PC-9 (cell line): ENCODE measurements around the gene SUMO2. TPM values are rescaled to one million over a fixed set of nuclear protein-coding genes. Genes with fewer than 3 reads are reported as not detected.

ENCODE experiments used
- BruUV-seq: library from RNA; stranded (reverse); fragments of 400-500 nt; replicated peaks from 2 replicates; lab custom pipeline; 2021; lab: Mats Ljungman, UMichigan
- CTCF ChIA-PET: fragments of 300-600 bp; sonication (Branson Sonifier 250); formaldehyde crosslinking; loops from one replicate; lab custom pipeline; 2022; ENCODE audit warnings: antibody characterized with exemption; lab: Charles Lee
- POLR2A ChIA-PET: fragments of 300-600 bp; sonication (Branson Sonifier 250); formaldehyde crosslinking; loops from one replicate; lab custom pipeline; 2022; ENCODE audit warnings: antibody characterized with exemption; ENCODE audit not compliant: unreplicated experiment; lab: Charles Lee
- DNase-seq, 2 experiments: peaks; one replicate each; pipeline versions ENCODE4 v3.0.0 to v3.0.0-alpha.2; 2015 to 2022; ENCODE audit warnings: mixed read lengths in 1 of 2
- H2AFZ ChIP-seq: fragments of 200-600 bp; sonication (generic); 2 replicates; pipeline ENCODE4 v1.8.1; 2017; ENCODE audit warnings: antibody characterized with exemption
- H3F3A ChIP-seq: fragments of 200-600 bp; sonication (generic); 2 replicates; pipeline ENCODE4 v1.8.1; 2017; ENCODE audit warnings: antibody characterized with exemption, mild to moderate bottlenecking, low read depth; ENCODE audit not compliant: insufficient read depth
- H3K27ac ChIP-seq: fragments of 200-600 bp; sonication (generic); 2 replicates; pipeline ENCODE4 v1.6.1; 2016; ENCODE audit warnings: mixed run types
- H3K27me3 ChIP-seq: fragments of 200-600 bp; sonication (generic); 2 replicates; pipeline ENCODE4 v1.6.1; 2016; ENCODE audit warnings: low read depth, mixed run types; ENCODE audit not compliant: insufficient read depth
- H3K36me3 ChIP-seq: fragments of 200-600 bp; sonication (generic); 2 replicates; pipeline ENCODE4 v1.6.1; 2016; ENCODE audit warnings: low read depth, mixed run types
- H3K4me1 ChIP-seq: fragments of 200-600 bp; sonication (generic); replicated peaks from 2 replicates; pipeline ENCODE4 v1.6.1; 2016; ENCODE audit warnings: mixed run types; ENCODE audit not compliant: insufficient read depth
- H3K4me2 ChIP-seq: fragments of 200-600 bp; sonication (generic); 2 replicates; pipeline ENCODE4 v1.6.1; 2017; ENCODE audit warnings: mixed run types
- H3K4me3 ChIP-seq: fragments of 200-600 bp; sonication (generic); 2 replicates; pipeline ENCODE4 v1.6.1; 2016; ENCODE audit warnings: mixed run types
- H3K79me2 ChIP-seq: fragments of 200-600 bp; sonication (generic); 2 replicates; pipeline ENCODE4 v1.6.1; 2017; ENCODE audit warnings: low read depth, mixed run types
- H3K9me2 ChIP-seq: fragments of 200-600 bp; sonication (generic); 2 replicates; pipeline ENCODE4 v1.8.1; 2017; ENCODE audit warnings: mild to moderate bottlenecking; ENCODE audit not compliant: insufficient read depth
- H3K9me3 ChIP-seq: fragments of 200-600 bp; sonication (generic); 2 replicates; pipeline ENCODE4 v1.8.1; 2016; ENCODE audit warnings: low read depth; ENCODE audit not compliant: insufficient read depth
- H4K20me1 ChIP-seq: fragments of 200-600 bp; sonication (generic); 2 replicates; pipeline ENCODE4 v1.8.1; 2017; ENCODE audit not compliant: insufficient read depth
- EZH2 ChIP-seq: fragments of 200-600 bp; sonication (generic); IDR thresholded peaks from 2 replicates; pipeline ENCODE4 v1.8.0; 2017; ENCODE audit warnings: antibody characterized with exemption, low read depth
- intact Hi-C: fragments of 100-400 bp; cut with micrococcal nuclease; formaldehyde crosslinking; loops from one replicate; pipeline ENCODE4 v1.10.0; 2022; ENCODE audit not compliant: unreplicated experiment
- total RNA-seq: library from RNA; stranded (reverse); gene quantifications from 2 replicates; pipeline ENCODE4 v1.2.3, GENCODE V29; 2021
- TF ChIP-seq, protein P1 (sequence below): fragments of 200-600 bp; sonication (generic); conservative IDR thresholded peaks from 2 replicates; pipeline ENCODE4 v1.6.1; 2017; ENCODE audit warnings: mixed run types, antibody characterized with exemption, mild to moderate bottlenecking, moderate library complexity

SUMO2 gene
- total RNA-seq, 1 experiment from 2014 or later, result 486 TPM

DNA sequence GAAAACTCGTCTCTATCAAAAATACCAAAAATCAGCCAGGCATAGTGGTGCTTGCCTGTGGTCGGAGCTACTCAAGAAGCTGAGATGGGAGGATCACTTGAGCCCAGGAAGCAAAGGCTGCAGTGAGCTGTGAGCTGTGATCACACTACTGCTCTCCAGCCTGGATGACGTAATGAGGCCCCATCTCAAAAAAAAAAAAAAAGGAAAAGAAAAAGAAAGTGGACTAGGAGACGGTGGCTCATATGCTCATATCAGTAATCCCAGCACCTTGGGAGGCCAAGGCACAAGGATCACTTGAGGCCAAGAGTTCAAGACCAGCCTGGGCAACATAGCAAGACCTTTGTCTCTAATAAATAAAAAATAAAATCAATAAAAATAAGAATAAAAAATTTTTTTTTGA is 8.8 kb upstream of the SUMO2 start:
- H3F3A ChIP-seq, result peaks cover 25% of the 10 kb centered on the region; the same call in 1 of the 2 replicates
- H3K79me2 ChIP-seq, result no peaks in the 10 kb centered on the region
- H3K27me3 ChIP-seq, result no peaks in the 10 kb centered on the region
- no peaks in the 10 kb centered on the region for H3K36me3 ChIP-seq
- no peak for DNase-seq
- TF ChIP-seq, protein P1, sequence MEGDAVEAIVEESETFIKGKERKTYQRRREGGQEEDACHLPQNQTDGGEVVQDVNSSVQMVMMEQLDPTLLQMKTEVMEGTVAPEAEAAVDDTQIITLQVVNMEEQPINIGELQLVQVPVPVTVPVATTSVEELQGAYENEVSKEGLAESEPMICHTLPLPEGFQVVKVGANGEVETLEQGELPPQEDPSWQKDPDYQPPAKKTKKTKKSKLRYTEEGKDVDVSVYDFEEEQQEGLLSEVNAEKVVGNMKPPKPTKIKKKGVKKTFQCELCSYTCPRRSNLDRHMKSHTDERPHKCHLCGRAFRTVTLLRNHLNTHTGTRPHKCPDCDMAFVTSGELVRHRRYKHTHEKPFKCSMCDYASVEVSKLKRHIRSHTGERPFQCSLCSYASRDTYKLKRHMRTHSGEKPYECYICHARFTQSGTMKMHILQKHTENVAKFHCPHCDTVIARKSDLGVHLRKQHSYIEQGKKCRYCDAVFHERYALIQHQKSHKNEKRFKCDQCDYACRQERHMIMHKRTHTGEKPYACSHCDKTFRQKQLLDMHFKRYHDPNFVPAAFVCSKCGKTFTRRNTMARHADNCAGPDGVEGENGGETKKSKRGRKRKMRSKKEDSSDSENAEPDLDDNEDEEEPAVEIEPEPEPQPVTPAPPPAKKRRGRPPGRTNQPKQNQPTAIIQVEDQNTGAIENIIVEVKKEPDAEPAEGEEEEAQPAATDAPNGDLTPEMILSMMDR, result no peak
- TF ChIP-seq EZH2, result no peak
- no peak overlapping the region for H3K4me3 ChIP-seq
- no peak overlapping the region for H2AFZ ChIP-seq
- no TSS peak for BruUV-seq
- ChIA-PET POLR2A (no interaction called here), CTCF (interaction anchor here (0.5 to 0.6 kb wide), 2 partner anchors 13 to 42 kb away, joined by 4 to 8 read pairs; no protein-coding TSS in a partner anchor)
- H3K4me2 ChIP-seq, result no peak overlapping the region
- H3K9me2 ChIP-seq, result no peaks in the 10 kb centered on the region
- H4K20me1 ChIP-seq, result no peaks in the 10 kb centered on the region
- no peaks in the 10 kb centered on the region for H3K9me3 ChIP-seq
- H3K27ac ChIP-seq, result no peak overlapping the region
- peaks cover 15% of the 10 kb centered on the region for H3K4me1 ChIP-seq
- intact Hi-C loops, result no loop called here

DNA sequence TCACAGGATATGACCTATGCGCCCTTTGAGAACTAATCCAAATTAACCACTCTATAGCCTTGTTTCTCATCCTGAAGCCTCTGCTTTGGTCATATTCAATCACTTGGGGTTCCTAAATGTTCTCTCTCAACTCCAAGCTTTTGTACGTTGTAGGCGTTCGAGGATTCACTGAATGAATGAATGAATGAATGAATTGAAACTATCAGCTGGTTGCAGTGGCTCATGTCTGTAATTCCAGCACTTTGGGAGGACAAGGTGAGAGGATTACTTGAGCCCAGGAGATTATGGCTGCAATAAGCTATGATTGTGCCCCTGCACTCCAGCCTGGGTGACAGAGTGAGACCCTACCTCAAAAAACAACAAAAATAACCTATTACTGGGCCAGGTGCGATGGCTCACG is 5.9 kb upstream of the SUMO2 start:
- Histone ChIP-seq H3K4me1 (peaks cover 11% of the 10 kb centered on the region), H2AFZ (no peak overlapping the region), H3K79me2 (no peaks in the 10 kb centered on the region), H3K36me3 (no peaks in the 10 kb centered on the region), H3K4me3 (no peak overlapping the region), H3K4me2 (no peak overlapping the region), H3K9me2 (no peaks in the 10 kb centered on the region), H3F3A (peaks cover 26% of the 10 kb centered on the region), H3K27ac (no peak overlapping the region; the same call in 1 of the 2 replicates), H3K9me3 (no peaks in the 10 kb centered on the region), H4K20me1 (no peaks in the 10 kb centered on the region), H3K27me3 (no peaks in the 10 kb centered on the region)
- CTCF ChIA-PET, result no interaction called here
- TF ChIP-seq, protein P1, result no peak
- TF ChIP-seq EZH2, result no peak
- BruUV-seq, result no TSS peak
- no peak for DNase-seq
- POLR2A ChIA-PET, result interaction anchor here (0.5 kb wide), 1 partner anchor 59 kb away, joined by 3 read pairs; no protein-coding TSS in a partner anchor
- intact Hi-C loops, result no loop called here

DNA sequence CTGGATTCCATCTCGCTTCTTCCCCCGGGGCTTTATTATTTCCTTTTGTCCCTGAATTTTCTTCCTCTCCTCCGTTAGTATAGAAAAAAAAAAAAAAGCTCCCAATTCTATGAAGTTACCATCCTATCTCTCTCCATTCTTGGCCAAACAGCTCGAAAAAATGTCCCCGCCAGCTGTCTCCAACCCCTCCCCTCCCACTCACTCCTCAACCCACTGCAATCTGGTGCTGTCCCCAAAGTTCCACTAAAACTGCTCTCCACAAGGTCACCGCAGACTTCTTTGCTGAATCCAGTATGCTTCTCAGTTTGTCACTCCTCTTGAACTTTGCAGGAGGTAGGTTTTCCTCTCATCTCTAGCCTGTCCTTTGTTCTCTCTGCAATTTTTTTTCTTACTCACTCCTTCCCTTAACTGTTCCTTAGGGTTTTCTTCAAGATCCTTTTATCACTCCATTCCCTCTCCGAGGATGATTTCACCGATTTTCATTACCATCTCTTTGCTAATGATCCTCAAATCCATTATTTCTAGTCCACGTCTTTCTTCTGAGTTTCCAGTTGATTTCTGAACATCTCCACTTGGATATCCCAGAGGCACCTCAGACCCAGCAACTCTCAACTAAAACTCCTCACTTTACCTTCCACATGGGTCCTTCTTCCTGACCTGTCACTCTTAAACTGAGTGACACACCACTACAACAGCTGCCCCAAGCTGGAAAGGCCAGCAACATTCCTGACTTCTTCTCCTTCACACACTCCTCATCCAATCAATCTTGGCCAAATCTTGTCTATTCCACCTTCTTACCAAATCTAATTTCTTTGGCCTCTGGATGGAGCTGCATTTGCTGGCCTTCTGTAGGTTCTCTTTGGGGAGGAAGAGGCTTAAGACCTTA is 1.5 kb upstream of the SUMO2 start:
- peaks cover 9% of the 10 kb centered on the region for H3K36me3 ChIP-seq
- H3K9me2 ChIP-seq, result no peaks in the 10 kb centered on the region
- H4K20me1 ChIP-seq, result peaks cover 24% of the 10 kb centered on the region
- ChIA-PET POLR2A (interaction anchor here (0.7 kb wide), 1 partner anchor 288 kb away, joined by 3 read pairs; no protein-coding TSS in a partner anchor), CTCF (interaction anchor here (0.6 kb wide), 1 partner anchor 277 kb away, joined by 3 read pairs; no protein-coding TSS in a partner anchor)
- no peak overlapping the region for H3K4me2 ChIP-seq
- no peak overlapping the region for H3K27ac ChIP-seq
- H3K79me2 ChIP-seq, result peaks cover 35% of the 10 kb centered on the region
- TF ChIP-seq, protein P1, result no peak
- TF ChIP-seq EZH2, result no peak
- peaks cover 21% of the 10 kb centered on the region for H3K4me1 ChIP-seq
- intact Hi-C loops, result no loop called here
- BruUV-seq, result no TSS peak
- H3K9me3 ChIP-seq, result no peaks in the 10 kb centered on the region
- no peak overlapping the region for H2AFZ ChIP-seq
- H3K4me3 ChIP-seq, result no peak overlapping the region
- H3K27me3 ChIP-seq, result no peaks in the 10 kb centered on the region
- no peak for DNase-seq
- peaks cover 38% of the 10 kb centered on the region for H3F3A ChIP-seq
